A549 (cell line): ENCODE data around the gene SLC1A2.

Experiments used
- BCL3 ChIP-seq: fragments of >200 bp; sonication (Bioruptor Twin); formaldehyde crosslinking; IDR thresholded peaks from 3 replicates; pipeline ENCODE4 v1.6.1; 2016
- CTCF ChIP-seq: fragments of >200 bp; sonication (Bioruptor Twin); formaldehyde crosslinking; IDR thresholded peaks from 3 replicates; pipeline ENCODE4 v1.5.1; 2016
- KDM1A ChIP-seq: fragments of 200-600 bp; sonication (generic); IDR thresholded peaks from 2 replicates; pipeline ENCODE4 v1.6.1; 2016; ENCODE audit warnings: low read depth, mild to moderate bottlenecking
- POLR2A ChIP-seq: IDR thresholded peaks from 2 replicates; pipeline ENCODE4 v1.6.1; 2012; ENCODE audit warnings: mild to moderate bottlenecking, low read length
- REST ChIP-seq: fragments of 200-600 bp; sonication (generic); IDR thresholded peaks from 2 replicates; pipeline ENCODE4 v1.6.1; 2016; ENCODE audit warnings: antibody characterized with exemption, mild to moderate bottlenecking, moderate library complexity
- RFX5 ChIP-seq: fragments of 450-650 bp; IDR thresholded peaks from 2 replicates; pipeline ENCODE4 v1.7.1; 2014; ENCODE audit warnings: antibody characterized with exemption, mild to moderate bottlenecking, moderate library complexity
- SMC3 ChIP-seq: fragments of >200 bp; sonication (Bioruptor Twin); formaldehyde crosslinking; IDR thresholded peaks from 3 replicates; pipeline ENCODE4 v1.6.1; 2018; ENCODE audit warnings: inconsistent platforms

DNA sequence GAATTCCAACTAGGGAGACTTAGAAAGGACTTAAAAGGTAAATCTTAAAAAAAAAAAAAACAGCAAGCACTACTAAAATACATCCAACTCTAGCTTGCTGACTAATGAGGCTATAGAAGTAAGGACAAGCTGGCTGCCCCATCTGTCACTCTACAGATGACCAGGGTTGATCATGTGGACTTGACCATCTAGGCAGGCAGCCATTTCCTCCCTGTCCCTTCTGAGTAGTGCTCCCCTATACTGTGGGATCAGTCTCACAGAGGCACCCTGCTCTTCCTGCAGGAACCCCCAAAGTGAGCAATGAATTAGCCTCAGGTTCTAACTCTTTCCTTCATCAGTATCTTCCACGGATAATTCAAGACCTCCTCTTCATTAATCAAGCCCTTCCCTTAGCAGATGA is 12.3 kb downstream of the SLC1A2 start:
- TF ChIP-seq POLR2A = no peak
- TF ChIP-seq KDM1A = no peak
- no peak for TF ChIP-seq SMC3
- TF ChIP-seq REST = no peak
- no peak for TF ChIP-seq CTCF
- no peak for TF ChIP-seq RFX5
- TF ChIP-seq BCL3 = no peak
